GM19351 (cell line): ENCODE data around the gene COL20A1.
A peak's percentile ranks its signal among the peaks of the same experiment; 100 is the strongest.

Source experiments
- ATAC-seq: cut with Tn5 transposase; IDR thresholded peaks from one replicate; pipeline ENCODE4 v1.9.1; 2021; ENCODE audit warnings: mild to moderate bottlenecking, moderate library complexity; ENCODE audit not compliant: unreplicated experiment

Gene COL20A1

DNA sequence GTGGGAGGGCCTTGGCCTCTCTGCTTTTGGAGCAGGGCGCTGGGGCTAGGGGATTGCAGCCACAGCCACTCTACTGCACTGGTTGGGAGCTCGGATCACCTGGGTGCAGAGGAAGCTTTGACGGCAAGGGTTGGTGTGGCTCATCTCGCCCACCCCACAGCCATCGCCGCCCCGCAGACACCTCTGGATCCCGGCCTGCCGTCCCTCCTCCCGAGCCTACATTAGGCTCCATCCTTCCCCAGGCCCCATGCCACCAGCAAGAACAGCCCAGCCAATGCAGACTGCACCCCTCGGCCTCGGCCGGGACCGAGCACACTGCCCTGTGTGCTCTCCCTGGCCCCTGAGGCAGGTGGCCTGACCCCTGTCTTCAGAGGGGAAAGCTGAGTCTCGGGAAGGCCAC is 32.5 kb upstream of the COL20A1 start:
- ATAC-seq, result no peak

DNA sequence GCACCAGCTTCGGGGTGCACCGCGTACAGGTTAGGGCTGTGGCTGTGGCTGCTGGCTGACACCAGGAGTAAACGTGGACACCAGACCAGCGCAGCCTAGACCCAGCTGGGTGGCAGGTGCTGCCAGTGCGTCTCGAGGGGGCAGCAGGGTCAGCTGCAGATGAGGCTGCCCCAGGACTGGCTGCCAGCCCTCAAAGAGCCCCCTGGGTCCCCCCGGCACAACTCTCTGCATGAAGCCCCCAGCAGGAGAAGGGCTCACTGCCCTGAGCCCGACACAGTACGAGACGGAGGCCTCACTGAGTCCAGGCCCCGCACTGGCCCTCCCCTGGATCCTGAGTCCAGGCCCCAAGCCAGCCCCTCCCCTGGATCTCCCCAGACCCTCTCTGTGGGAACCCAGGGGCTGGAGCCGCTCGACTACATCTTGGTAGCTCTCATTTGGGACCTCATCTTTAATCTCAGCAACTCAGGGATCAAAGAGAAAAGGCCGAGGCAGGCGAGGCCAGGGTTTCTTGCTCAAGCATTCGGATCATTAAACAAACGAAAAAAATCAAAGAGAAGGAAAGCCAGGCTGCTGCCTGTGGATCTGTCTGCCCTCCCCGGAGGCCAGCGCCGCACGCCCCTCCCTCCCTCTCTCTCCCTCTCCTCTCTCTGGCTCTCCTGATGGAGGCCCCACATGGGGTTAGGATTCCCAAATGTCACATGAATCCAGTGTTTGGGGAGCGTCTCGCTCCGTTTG is 31.8 kb upstream of the COL20A1 start:
- no peak for ATAC-seq

DNA sequence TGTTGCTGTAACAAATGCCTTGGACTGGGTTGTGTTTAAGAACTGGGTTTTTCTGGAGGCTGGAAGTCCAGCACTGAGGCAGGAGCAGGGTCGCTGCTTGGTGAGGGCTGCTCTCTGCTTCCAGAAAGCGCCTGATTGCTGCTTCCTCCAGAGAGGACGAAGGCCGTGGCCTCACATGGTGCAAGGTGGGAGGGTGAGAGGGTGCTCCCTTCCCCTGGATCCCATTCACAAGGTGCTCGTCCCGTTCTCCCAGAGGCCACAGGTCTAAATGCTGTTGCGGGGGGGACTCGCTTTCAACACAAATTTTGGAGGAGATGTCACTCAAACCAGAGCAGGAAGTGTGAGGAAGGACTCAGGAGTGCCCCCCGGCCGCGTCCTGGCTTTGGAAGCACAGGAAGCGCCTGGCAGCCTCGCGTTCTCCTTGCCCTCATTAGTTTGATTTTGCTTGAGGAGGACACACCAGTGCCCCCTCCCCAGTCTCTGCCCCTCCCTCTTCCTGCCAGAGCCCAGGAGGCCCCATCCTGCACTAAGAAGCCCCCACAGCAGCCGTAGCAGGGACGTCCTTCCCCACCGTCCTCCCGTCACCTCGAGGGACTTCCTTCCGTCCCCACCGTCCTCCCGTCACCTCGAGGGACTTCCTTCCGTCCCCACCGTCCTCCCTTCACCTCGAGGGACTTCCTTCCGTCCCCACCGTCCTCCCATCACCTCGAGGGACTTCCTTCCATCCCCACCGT is 31.0 kb upstream of the COL20A1 start:
- ATAC-seq, result no peak

DNA sequence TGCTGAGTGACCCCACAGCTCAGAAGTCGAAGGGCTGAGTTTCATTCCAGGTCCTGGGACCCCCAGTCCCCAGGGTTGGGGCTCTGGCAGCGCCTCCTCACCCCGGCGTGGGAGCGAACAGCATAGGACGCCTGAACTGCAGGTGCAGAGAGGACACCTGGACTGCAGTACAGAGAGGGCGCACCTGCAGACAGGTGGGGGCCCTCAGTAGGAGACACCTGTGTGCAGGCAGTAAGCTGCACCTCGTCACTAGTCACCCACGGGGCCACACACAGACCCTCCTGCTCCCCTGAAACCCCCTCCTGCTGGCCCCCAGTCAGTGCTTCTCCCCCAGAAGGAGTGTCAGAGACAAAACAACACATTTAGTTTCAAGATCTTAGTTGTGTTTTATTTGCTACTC is 30.1 kb upstream of the COL20A1 start:
- ATAC-seq, result no peak

DNA sequence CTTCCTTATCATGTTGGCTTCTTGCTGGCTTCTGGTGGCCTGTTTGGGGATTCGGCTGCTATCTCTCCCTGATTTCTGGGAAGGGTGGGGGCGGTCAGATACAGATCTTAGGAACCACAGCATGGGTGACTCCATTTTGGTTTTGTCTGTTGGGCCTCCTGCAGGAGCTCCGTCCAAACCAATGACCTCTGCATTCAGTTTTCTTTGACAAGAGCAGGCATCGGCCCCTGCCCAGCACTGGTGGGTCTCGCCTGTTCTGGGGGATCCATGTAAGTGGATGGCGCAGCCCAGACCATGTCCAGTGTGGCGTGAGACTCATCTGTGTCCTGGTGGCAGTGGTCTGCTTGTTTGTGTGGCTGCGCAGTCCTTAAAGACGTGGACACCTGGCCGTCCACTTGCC is 29.0 kb upstream of the COL20A1 start:
- ATAC-seq, result no peak

DNA sequence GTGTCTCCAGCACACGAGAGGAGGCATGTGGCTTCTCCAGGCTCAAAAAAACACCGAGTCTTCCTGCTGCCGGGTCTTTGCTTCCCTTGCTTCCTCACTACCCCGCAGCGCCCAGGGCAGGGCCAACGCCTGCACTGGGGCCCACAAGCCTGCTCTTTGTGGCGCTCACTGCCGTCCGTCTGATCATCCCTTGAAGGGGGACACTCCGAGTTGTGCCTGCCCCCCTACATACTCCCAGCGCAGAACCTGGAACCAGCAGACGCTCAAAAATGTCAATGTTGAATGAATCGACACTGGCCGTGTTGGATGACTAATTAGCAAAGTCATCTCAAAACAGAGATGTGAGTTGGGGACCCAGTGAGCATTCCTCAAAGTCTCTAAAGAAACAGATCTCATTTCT is 28.5 kb upstream of the COL20A1 start:
- ATAC-seq, result no peak

DNA sequence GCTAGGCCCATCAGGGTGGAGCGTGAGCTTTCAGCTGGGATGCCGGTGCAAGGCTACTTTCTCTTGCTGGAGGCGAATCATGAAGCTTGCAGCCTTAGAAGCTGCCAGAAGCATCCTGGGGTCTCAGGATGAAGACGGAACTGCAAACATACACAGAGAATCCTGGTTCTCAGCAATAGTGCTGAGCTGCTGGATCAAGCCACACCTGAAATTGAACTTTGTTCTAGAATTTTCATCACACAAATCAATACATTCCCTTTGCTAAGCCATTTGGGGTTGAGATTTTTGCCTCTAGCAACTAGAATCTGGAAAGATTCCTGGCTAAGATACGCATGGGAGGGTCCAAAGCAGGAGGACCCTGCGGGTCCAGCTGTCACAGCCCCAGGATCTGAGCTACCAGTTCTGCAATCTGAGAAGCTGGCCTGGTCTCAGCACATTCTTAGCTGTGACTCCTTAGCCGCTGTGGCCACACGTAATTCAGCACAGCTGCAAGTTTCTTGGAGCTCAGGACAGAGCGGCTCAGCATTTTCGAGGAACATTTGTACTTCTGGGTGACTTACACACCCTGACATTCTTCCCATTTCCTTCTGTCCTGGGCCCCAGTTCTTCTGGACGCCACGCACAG is 27.0 kb upstream of the COL20A1 start:
- ATAC-seq, result no peak

DNA sequence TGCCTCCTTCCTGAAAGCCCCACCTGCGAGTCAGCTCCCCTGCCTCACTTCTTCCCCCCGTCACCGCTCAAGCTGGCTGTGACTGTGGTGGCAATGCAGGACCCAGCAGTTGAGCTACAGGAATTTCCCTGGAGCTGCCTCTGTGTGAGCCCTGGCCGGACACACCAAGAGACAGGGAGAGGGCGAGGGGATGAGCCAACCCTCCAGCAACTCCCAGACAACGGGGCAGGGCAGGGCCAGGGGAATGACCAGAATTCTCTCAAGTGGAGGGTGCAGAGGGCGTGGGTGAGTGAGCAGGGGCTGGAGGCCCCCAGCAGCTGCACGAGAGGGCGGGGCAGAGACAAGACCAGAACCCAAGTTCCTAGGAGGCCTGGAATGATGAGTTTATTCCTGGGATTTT is 25.3 kb upstream of the COL20A1 start:
- no peak for ATAC-seq

DNA sequence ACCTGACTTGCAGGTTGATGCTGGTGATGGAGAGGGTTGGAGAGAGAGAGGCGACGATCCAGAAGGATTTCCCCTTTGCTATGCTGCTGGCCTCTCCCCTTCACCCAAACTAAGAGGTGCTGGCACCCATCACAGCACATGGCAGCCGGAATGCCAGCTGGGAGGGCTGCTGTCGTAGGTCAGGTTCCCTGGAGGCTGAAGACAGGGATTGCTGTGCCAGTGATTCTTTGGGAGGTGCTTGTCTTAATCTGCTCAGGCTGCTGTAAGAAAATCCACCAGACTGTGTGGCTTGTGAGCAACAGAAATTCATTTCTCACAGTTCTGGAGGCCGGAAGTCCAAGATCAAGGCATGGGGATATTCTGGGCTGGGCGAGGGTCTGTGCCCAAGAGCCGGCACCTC is 24.7 kb upstream of the COL20A1 start:
- no peak for ATAC-seq

DNA sequence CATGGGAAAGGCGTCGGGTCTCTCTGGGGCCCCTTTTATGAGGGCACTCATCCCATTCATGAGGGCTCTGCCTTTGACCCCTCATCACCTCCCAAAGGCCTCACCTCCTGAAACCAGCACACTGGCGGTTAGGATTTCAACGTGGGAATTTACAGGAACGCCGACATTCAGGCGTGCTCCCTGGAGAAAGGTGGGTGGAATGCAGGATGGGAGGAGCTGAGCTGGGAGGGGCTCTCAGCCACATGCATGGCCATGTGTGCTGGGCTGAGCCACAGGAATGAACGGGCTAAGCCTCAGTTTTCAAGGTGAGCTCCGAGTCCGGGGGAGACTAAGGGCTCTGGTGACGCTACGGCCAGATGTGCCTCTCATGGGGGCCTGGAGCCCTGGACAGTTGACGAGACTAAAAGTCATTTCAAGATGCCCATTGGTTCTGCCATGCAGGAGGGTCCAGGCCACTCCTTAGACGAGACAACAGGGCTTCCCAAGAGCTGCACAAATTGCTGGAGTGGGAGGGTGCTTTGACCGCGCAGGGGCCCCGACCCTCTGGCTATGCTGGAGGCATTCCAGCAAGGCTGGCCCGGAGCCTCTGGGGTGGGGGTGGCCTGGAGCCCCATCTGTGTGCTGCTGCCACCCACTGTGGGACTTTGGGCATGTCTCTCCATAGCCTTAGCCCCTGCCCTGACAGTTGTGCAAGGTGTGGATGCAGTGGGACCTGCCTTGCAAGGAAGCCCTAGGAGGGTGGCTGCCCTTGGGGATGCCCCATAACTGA is 24.1 kb upstream of the COL20A1 start:
- ATAC-seq, result no peak

DNA sequence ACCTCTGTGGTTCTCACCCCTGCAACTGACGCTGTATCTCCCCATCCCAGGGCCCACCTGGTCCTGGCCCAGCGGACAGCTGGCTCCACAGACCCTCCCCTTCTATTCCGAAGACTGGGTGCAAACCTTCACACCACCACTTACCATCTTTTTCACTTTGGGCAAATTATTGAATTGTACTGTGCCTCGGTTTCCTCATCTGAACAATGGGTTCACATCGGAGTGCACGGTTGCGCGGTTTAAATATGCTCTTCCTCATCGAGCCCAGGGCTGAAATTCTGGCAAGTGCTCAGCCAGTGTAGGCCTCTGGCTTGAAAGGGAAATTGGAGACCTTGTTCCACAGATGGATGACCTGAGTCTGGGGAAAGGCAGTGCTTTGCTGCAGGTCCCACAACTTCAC is 23.3 kb upstream of the COL20A1 start:
- ATAC-seq, result no peak

DNA sequence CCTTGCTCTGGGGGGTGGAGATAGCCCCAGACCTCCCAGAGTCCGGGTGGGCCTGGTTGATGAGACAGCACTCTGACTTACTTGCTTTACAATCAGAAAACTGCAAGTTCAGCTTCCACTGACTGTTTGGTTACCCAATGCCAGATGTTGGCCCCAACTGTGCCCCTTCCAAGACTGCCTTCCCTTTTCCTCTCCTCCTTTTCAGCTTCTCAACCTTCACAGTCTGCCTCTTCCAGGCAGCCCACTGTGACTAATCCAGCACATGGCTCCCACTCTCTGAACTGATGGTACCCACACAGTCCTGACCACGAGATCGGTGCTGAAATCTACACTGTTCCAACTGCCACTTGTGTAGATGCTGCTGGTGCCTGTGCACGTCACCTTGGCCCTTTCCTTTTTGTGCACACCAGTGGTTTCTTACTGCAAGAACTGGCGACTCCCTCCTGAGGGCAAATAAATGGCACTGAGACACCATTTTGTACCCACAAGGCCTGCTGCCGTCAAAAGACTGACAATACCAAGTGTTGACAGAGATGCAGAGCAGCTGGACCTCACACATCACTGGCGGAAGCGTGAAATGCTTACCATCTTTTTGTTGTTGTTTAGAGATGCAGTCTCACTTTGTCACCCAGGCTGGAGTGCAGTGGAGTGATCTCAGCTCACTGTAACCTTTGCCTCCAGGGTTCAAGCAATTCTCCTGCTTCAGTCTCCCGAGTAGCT is 22.2 kb upstream of the COL20A1 start:
- ATAC-seq, result no peak

DNA sequence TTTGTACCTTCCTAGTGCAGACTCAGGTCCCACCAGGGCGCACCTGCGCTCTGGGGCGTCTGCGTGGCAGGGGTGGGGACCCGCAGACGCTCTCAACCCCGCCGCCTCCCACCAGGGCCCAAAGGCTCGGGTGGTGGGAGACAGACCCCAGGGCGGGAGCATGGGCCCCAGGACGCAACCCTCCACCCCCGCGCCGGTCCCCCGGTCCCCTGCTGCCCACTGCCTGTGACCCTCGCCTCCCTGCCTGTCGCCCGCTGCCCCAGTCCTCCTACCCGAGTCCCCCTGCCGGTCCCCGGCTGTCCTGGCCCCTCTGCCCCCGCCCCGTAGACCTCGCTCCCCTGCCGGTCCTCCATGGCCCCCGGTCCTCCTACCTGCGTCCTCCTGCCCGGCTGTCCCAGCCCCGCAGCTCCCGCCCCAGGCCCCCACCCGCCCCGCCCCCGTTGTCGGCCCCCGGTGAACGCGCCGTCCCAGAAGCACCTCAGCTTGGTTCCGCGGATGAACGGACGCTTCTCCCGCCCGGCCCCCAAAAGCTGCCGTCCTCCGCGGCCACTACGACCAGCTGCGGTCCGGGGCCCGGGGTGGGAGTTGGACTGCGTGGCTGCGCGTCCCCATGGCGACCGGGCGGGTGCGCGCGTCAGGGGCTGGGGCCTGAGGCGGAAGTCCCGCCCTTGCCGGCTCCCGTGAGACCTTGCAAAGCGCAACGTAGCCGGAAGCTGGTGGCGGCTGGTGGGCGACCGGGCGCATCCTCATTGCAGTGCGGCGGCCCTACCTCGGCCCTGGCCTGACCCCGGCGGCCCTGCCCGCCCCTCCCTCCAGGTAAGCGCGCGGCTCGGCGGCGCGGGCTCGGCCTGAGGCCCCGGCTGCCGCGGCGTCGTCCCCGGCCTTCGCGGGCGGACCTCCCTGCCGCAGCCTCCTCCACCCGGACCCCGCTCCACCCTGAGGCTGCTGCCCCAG is 20.6 kb upstream of the COL20A1 start, which contains the start of gene ARFGAP1:
TSS of gene ARFGAP1 (plus strand) at position 709 of the 954 bp plus-strand sequence. CDS start 2,768 bp downstream, outside the sequence.
- ATAC-seq, result peak; percentile 94

DNA sequence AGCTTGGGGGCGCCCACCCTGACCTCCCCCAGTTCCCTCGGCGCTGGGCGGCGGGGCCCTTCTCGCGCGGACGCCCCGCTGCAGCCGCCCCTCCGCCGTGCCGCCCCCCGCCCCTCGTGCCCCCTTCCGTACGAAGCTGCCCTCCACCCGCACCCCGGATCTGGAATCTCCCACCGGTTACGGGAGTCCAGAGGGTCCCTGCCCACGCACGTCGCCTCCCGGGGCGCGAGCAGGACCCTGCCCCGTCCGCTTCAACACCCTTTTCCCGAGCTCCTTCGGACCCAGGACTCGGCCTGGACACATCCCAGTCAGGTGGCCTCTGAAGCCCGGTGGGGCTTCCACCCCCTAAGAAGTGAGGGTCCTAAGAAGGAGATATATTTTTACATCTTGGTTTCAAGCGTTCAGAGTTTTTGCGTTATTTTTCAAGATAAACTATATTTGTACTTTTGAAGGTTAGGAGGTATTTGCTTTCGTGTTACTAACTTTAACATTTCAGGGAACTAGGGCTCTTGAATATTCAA is 19.9 kb upstream of the COL20A1 start:
- ATAC-seq, result no peak

DNA sequence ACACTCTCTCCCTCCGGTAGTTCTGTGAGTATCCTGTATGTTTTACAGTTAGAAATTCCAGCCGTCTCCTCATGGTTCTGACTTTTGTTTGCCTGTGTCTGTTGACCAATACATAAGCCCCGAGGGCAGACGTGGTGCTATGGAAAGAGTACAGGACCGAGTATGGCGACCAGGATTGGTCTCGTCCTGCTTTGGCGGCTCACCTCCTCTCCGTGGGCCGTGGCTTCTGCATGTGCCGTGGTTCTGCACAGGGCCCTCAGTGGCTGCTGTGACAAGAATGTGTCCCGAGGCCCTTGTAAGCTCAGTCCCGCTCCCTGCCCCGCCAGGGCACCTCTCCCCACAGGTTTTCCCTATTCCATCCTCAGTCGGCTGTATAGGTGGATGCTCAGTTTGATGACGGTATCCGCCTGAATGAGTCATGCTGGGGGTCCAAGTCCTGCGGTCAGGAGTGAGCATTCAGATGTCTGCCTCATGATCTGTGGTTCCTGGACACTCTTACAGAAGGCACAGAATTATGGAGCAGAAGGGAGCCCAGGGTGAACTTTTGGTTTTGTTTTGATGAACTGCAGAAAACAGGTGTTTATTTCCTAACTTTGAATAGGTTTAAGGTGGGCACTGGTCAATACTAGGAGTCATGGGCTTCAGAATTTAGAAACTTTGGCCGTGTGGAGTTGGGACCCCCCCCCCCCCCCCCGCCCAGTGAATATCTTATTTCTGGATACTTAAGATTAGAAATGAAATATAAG is 19.2 kb upstream of the COL20A1 start:
- ATAC-seq, result no peak

DNA sequence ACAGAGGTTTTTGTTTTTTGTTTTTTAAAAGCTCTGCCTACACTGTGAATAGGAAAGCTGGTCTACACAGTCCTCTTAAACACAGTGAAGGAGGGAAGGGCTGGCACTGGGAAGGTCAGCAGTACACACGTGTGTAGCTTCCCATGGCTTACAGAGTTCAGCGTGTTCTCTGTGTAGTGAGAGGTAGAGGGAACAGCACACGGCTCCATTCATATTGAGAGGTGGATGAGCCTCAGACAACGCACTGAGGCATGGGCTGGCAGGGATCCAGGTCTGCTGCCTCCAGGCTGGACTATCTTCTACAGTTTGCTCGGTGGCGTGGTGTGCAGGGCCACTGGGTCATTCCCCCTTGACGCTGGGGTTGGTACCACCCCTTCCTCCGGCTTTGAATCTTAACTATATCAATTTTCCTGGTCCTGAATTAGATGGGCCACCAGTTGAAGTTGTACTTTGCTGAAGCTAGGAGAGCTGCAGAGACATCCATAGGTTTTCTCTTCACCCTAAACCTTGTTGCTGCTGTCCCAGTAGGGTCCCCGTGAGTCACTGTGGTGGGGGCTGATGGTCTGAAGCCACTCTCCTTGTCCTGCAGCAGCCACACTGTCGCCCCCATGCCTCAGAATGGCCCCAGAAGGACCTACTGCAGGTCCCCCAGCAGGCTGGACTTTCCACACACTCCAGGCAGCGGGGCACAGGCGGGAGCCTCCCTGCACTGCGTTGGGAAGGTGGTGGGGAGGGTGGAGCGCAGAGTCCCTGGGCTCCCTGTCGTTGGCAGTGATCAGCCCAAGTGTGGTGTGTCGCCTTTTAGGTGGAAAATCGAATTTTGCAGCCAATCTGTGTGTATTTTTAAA is 18.4 kb upstream of the COL20A1 start:
- no peak for ATAC-seq

DNA sequence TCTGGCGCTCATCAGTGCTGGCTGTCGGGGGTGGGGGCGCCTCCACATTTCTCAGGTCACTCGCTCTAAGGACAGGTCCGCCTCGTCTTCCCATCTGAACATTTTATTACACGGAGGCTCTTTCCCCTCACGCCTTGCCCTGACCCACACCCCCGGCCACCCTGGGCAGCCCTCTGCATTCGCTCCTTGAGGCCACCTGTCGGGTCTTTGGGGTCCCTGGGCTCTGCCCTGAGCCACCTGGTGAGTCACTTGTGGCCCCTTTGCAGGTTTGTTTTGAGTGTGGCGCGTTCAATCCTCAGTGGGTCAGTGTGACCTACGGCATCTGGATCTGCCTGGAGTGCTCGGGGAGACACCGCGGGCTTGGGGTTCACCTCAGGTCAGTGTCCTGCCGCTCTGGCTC is 17.2 kb upstream of the COL20A1 start:
- ATAC-seq, result no peak

DNA sequence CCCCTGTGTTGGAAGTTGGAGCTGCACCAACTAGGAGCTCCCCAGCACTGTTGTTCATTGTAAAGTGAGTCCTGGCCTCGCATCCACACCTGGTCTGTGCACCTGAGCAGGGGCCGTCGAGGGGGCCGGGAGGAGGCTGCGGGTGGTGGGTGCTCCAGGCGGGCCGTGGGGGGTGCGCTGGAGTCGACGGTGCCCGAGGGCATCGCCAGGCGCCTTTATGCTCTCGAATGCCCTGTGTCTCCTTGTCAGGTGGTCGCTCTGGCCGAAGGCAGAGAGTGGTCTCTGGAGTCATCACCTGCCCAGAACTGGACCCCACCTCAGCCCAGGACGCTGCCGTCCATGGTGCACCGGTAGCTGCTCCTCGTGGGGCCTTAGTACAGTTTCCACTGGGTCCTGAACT is 16.0 kb upstream of the COL20A1 start:
- no peak for ATAC-seq
